K562 (cell line): ENCODE measurements around the gene GLIS2. TPM values are rescaled to one million over a fixed set of nuclear protein-coding genes. Genes with fewer than 3 reads are reported as not detected.

Source experiments
- ATAC-seq: fragments of 200-7000 bp; cut with Tn5 transposase; 3 replicates; pipeline ENCODE4 v1.9.1; 2020; ENCODE audit warnings: moderate library complexity
- BruUV-seq: library from RNA; stranded (reverse); fragments of 400-500 nt; replicated peaks from 2 replicates; lab custom pipeline; 2021; lab: Mats Ljungman, UMichigan
- CTCF ChIA-PET: fragments of 300-600 bp; formaldehyde crosslinking; extraction: SDS; loops from one replicate; lab custom pipeline; 2021; ENCODE audit warnings: low intra/inter-chr PET ratio; lab: Yijun Ruan, JAX
- POLR2A ChIA-PET: fragments of 300-600, 350-650 bp; sonication (Branson Sonifier 250); formaldehyde crosslinking; extraction: SDS; loops from one replicate; lab custom pipeline; 2021; ENCODE audit warnings: antibody characterized with exemption, inconsistent platforms; lab: Yijun Ruan, JAX
- DNase-seq, 4 experiments: peaks; one replicate each; pipeline versions ENCODE4 v3.0.0 to v3.0.0-alpha.2; 2011 to 2018; ENCODE audit warnings: low spot score in 3 of 4, mixed read lengths in 3 of 4; ENCODE audit errors: extremely low read depth in 1 of 4
- FAIRE-seq: peaks from 2 replicates; lab custom pipeline; 2011; peaks lifted over from hg19 to GRCh38; lab: Jason Lieb, UNC
- H2AFZ ChIP-seq: 2 replicates; pipeline ENCODE4 v1.6.0; 2011; ENCODE audit warnings: low read depth, low read length, control low read depth, inconsistent platforms
- H3K27ac ChIP-seq: fragments of 200-600 bp; 3 replicates; pipeline ENCODE4 v1.8.0; 2011; ENCODE audit warnings: low read depth, mild to moderate bottlenecking, control low read depth, inconsistent platforms, low read length, moderate library complexity, mixed read lengths; ENCODE audit errors: extremely low read depth
- H3K27me3 ChIP-seq, 2 experiments: fragments of 300-600 bp in 1 of 2; 2 replicates in 1 of 2; 3 replicates in 1 of 2; pipeline versions ENCODE4 v1.6.0 to v1.8.0; 2011; ENCODE audit warnings: inconsistent platforms in 2 of 2, low read length in 2 of 2, mild to moderate bottlenecking in 1 of 2, mixed read lengths in 1 of 2, moderate library complexity in 1 of 2; ENCODE audit not compliant: control insufficient read depth in 2 of 2, insufficient read depth in 2 of 2
- H3K36me3 ChIP-seq: fragments of 300-600 bp; 3 replicates; pipeline ENCODE4 v1.8.0; 2011; ENCODE audit warnings: mild to moderate bottlenecking, low read length, inconsistent platforms; ENCODE audit not compliant: control insufficient read depth, insufficient read depth
- H3K4me1 ChIP-seq, 2 experiments: fragments of 200-600 bp in 1 of 2; replicated peaks in 1 of 2; 2 replicates in 1 of 2; 3 replicates in 1 of 2; pipeline versions ENCODE4 v1.5.1 to v1.8.0; 2011; ENCODE audit warnings: inconsistent platforms in 2 of 2, low read length in 2 of 2, mild to moderate bottlenecking in 1 of 2, mixed read lengths in 1 of 2, moderate library complexity in 1 of 2; ENCODE audit not compliant: control insufficient read depth in 2 of 2, insufficient read depth in 2 of 2
- H3K4me2 ChIP-seq: 2 replicates; pipeline ENCODE4 v1.6.1; 2011; ENCODE audit warnings: low read length, control low read depth, inconsistent platforms, mixed read lengths; ENCODE audit not compliant: insufficient read depth
- H3K4me3 ChIP-seq: fragments of 200-600 bp; sonication (generic), shearing (Covaris generic); 2 replicates; pipeline ENCODE4 v1.5.1; 2016; ENCODE audit warnings: control low read depth, inconsistent platforms
- H3K79me2 ChIP-seq: fragments of 200-600 bp; 3 replicates; pipeline ENCODE4 v1.8.0; 2011; ENCODE audit warnings: low read length, inconsistent platforms; ENCODE audit not compliant: control insufficient read depth, insufficient read depth
- H3K9ac ChIP-seq, 2 experiments: 2 replicates each; pipeline versions ENCODE4 v1.6.0 to v1.6.1; 2011; ENCODE audit warnings: low read depth in 2 of 2, low read length in 2 of 2, control low read depth in 1 of 2, inconsistent platforms in 1 of 2, mild to moderate bottlenecking in 1 of 2, mixed read lengths in 1 of 2; ENCODE audit not compliant: insufficient read depth in 1 of 2
- H3K9me1 ChIP-seq: one replicate; pipeline ENCODE4 v1.6.0; 2011; ENCODE audit warnings: inconsistent platforms, mild to moderate bottlenecking, low read length, moderate library complexity; ENCODE audit not compliant: control insufficient read depth, insufficient read depth
- H3K9me3 ChIP-seq: replicated peaks from 2 replicates; pipeline ENCODE4 v1.5.1; 2011; ENCODE audit warnings: low read depth, low read length, inconsistent platforms; ENCODE audit not compliant: control insufficient read depth, insufficient read depth
- H4K20me1 ChIP-seq: replicated peaks from 2 replicates; pipeline ENCODE4 v1.6.1; 2011; ENCODE audit warnings: low read length, inconsistent platforms, mixed read lengths; ENCODE audit not compliant: control insufficient read depth, insufficient read depth
- IRF2 ChIP-seq: sonication (generic); formaldehyde crosslinking; IDR thresholded peaks from 2 replicates; pipeline ENCODE4 v1.8.1; 2022; ENCODE audit warnings: mild to moderate bottlenecking, missing genetic modification reagents
- YY1 ChIP-seq, 3 experiments: IDR thresholded peaks; 2 replicates each; pipeline ENCODE4 v1.6.1; 2011; ENCODE audit warnings: low read length in 2 of 3, mild to moderate bottlenecking in 2 of 3, moderate library complexity in 2 of 3, borderline replicate concordance in 1 of 3, control low read depth in 1 of 3, low read depth in 1 of 3; ENCODE audit not compliant: insufficient read depth in 3 of 3, insufficient replicate concordance in 2 of 3, control insufficient read depth in 1 of 3, insufficient read length in 1 of 3; ENCODE audit errors: extremely low read depth in 1 of 3
- ZC3H11A ChIP-seq: IDR thresholded peaks from 2 replicates; pipeline ENCODE4 v1.6.1; 2012; ENCODE audit warnings: low read depth, low read length, improper control_type of control experiment
- ZNF175 ChIP-seq: fragments of 200-800 bp; sonication (Bioruptor generic); IDR thresholded peaks from 2 replicates; pipeline ENCODE4 v1.6.1; 2016; ENCODE audit warnings: low read depth, mild to moderate bottlenecking, missing genetic modification characterization, missing compliant biosample characterization
- ZNF436 ChIP-seq: fragments of 250-450, 450-650 bp; sonication (Bioruptor Pico); formaldehyde crosslinking; IDR thresholded peaks from 2 replicates; pipeline ENCODE4 v1.7.0; 2020; ENCODE audit warnings: mild to moderate bottlenecking
- ZNF766 ChIP-seq: fragments of 200-800 bp; sonication (Bioruptor generic); conservative IDR thresholded peaks from 2 replicates; pipeline ENCODE4 v1.6.1; 2016; ENCODE audit warnings: missing genetic modification characterization, missing compliant biosample characterization
- WGBS: fragments of 100-300 bp; shearing (Covaris generic); methylation state at CpG from one replicate; pipeline ENCODE4 v1.1.6; 2016; ENCODE audit warnings: low coverage, mixed read lengths; ENCODE audit not compliant: insufficient coverage; ENCODE audit errors: missing lambda C conversion rate; 5-methylcytosine and 5-hydroxymethylcytosine counted together
- in situ Hi-C: fragments of 300-500 bp; cut with MboI; formaldehyde crosslinking; loops from 4 replicates; pipeline ENCODE4 v1.15.0; 2018; ENCODE audit warnings: inconsistent platforms, mixed read lengths
- intact Hi-C: fragments of 100-400 bp; cut with micrococcal nuclease; formaldehyde crosslinking; loops from 2 replicates; pipeline ENCODE4 v1.14.2; 2022
- polyA plus RNA-seq, 8 experiments: library from polyadenylated mRNA; depleted of rRNA in 4 of 8; stranded (reverse) in 5 of 8; unstranded in 3 of 8; fragments of >200 nt; fragmentation: Nextera tagmentation in 2 of 8; fragmentation: Illumina TruSeq in 1 of 8; extraction: Ambion mirVana in 2 of 8; extraction: Trizol in 1 of 8; gene quantifications; 2 replicates each; pipeline versions ENCODE4 v1.2.1 to v1.2.3, GENCODE V29; 2011 to 2014; ENCODE audit warnings: inconsistent platforms in 1 of 8, missing spikeins in 1 of 8
- total RNA-seq, 7 experiments: library from RNA; depleted of rRNA in 6 of 7; stranded (reverse); fragments of >200 nt in 6 of 7; fragmentation: Illumina TruSeq in 2 of 7; extraction: Trizol in 2 of 7; gene quantifications; 2 replicates each; pipeline versions ENCODE4 v1.2.1 to v1.2.3, GENCODE V29; 2011 to 2021; ENCODE audit warnings: low replicate concordance in 1 of 7
- TF ChIP-seq, protein P1 (sequence below): fragments of 250-450 bp; sonication (Bioruptor Pico); IDR thresholded peaks from 2 replicates; pipeline ENCODE4 v1.5.0; 2021; ENCODE audit warnings: mild to moderate bottlenecking, moderate library complexity

Gene GLIS2
- total and polyA plus RNA-seq, 9 of the 15 experiments (the other 6 are each of a cell fraction or from before 2014, with no cell fraction given) = 0.10 to 9.0 (median 0.57) TPM

- TF ChIP-seq, protein P1, sequence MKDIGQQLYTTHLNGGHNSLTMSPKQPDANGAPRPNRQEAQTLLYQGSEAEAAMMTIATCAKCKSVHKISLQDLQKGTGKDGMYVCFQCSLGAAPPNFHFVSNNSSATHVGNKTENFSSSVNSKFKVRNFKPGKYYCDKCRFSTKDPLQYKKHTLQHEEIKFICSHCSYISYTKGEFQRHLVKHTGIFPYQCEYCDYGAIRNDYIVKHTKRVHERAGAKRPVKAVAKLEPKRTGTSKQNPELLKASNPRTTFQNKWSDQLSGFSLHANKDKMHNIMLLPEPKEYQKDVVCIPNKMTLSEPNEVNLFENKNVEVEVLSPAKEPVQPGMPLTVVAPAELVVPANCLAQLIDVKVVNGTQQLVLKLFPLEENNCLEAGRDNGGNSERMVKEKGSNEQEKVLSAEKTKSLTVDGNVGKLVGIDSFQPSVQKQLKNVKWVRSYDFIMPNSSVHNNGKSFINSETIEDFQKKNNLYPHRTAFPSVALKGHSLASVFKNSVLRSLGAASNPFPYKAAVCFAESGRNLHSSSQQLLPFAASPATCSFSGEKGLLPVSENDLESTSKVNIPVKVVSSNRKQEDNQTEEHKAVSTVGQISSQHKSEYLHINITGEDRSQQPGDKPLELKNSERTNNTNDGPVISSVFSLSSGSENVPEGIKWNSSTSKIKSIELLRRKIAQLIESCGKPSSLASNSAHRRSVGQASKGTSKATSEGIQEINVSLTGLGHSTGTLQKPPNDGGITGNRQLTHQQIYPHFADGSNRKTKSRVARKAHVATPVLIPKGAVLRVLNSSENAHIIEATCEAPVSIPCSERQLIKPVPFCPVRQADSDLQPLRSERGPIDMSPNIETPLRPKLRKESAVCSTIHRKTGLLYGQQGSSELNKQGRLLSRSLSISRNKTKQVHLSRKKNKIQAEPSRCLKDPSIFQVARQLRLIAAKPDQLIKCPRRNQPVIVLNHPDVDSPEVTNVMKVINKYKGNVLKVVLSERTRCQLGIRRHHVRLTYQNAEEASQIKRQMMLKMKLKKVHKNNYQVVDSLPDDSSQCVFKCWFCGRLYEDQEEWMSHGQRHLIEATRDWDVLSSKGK (CRISPR knock-in tag) = no peak
- TF ChIP-seq ZNF766 (CRISPR knock-in tag) = no peak
- TF ChIP-seq, all 486 proteins: peak for 0
These were observed 46.1 kb downstream of the GLIS2 start (continued) for GRCh38 chr16:4361944-4362311.

DNA sequence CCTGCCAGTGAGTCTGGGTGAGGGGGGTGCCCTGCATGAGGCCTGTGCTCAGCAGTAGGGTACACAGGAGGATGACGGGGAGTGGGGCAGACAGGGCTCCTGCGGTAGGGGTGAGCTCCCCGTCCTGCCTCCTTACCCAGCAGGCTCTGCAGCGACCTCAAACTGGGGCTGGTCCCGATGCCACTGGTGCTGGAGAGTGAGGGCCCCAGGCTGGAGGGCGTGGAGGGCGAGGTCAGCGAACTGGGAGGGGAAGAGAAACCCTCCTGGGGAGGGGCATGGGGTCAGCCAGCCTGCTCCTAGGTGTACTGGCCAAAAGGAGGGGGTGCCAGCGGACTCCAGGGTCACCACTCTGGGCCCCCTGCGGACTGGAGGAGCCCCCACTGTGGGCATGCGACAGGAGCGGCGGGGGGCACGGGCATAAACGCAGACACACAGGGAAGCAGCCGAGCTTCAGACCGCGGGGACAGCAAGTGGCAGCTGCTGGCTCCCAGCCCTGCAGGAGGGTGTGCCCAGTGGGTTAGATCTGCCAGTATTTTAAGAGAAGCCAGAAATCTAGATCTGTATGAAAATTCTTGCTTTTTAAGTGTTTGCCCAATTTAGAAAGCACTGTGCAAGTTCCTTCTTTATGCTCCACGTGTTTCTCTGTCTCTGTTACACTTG, 46.7 kb downstream of the GLIS2 start:
- WGBS = 87% methylated on average over 13 of the region's 19 CpGs
- Histone ChIP-seq H3K79me2 (no peaks in the 10 kb centered on the region), H3K27ac (no peak overlapping the region), H3K9ac (peak overlapping the region in 1 of 2 experiments; percentile 26; a peak in 1 of 4 replicates), H3K27me3 (no peaks in the 10 kb centered on the region), H2AFZ (no peak overlapping the region), H3K4me3 (no peak overlapping the region), H3K4me2 (no peak overlapping the region), H3K4me1 (peaks cover 0 to 61% of the 10 kb centered on the region in 2 experiments; a peak in 2 of 5 replicates), H4K20me1 (0 out of 2 replicates have a peak, but pooled peaks cover 2% of the 10 kb centered on the region), H3K9me3 (no peaks in the 10 kb centered on the region), H3K9me1 (no peaks in the 10 kb centered on the region), H3K36me3 (peaks cover 66% of the 10 kb centered on the region; the same call in 2 of the 3 replicates)
- FAIRE-seq (no peak), DNase-seq (no peak), ATAC-seq (no peak)
- ChIA-PET CTCF (no interaction called here), POLR2A (interaction anchor here (1.8 kb wide), 1 partner anchor 40 kb away, joined by 9 read pairs; no protein-coding TSS in a partner anchor)
- TF ChIP-seq YY1 (IDR thresholded peaks at IDR 0.05; ENCODE audit: borderline replicate concordance in 1 of 3, control insufficient read depth in 1 of 3, extremely low read depth in 1 of 3, insufficient read depth in 3 of 3, insufficient read length in 1 of 3, insufficient replicate concordance in 2 of 3, low read depth in 1 of 3, low read length in 2 of 3) (no peak), ZC3H11A (no peak), IRF2 (CRISPR knock-in tag) (no peak), ZNF436 (no peak), ZNF175 (CRISPR knock-in tag) (no peak)
- TF ChIP-seq, protein P1 (CRISPR knock-in tag) = no peak
- intact Hi-C loops = no loop called here
- no TSS peak for BruUV-seq
- in situ Hi-C loops = loop anchor here (5.0 kb wide), 1 partner anchor 40 kb away; no protein-coding TSS in a partner anchor
